Epithelial cell of prostate (primary cell): Measurements from ENCODE around the gene CSNK1A1.
"Not testable (repeated sequence)": the region's sequence is repeated elsewhere in the genome, so short reads cannot be mapped to it uniquely, and the experiment has no call there.

Source experiments
- DNase-seq: peaks from one replicate; pipeline ENCODE4 v3.0.0-alpha.2; 2011; ENCODE audit warnings: low read depth, low spot score
- H3K27ac ChIP-seq: fragments of 450-650 bp; 2 replicates; pipeline ENCODE4 v1.5.1; 2017; ENCODE audit warnings: mild to moderate bottlenecking

Gene CSNK1A1

DNA sequence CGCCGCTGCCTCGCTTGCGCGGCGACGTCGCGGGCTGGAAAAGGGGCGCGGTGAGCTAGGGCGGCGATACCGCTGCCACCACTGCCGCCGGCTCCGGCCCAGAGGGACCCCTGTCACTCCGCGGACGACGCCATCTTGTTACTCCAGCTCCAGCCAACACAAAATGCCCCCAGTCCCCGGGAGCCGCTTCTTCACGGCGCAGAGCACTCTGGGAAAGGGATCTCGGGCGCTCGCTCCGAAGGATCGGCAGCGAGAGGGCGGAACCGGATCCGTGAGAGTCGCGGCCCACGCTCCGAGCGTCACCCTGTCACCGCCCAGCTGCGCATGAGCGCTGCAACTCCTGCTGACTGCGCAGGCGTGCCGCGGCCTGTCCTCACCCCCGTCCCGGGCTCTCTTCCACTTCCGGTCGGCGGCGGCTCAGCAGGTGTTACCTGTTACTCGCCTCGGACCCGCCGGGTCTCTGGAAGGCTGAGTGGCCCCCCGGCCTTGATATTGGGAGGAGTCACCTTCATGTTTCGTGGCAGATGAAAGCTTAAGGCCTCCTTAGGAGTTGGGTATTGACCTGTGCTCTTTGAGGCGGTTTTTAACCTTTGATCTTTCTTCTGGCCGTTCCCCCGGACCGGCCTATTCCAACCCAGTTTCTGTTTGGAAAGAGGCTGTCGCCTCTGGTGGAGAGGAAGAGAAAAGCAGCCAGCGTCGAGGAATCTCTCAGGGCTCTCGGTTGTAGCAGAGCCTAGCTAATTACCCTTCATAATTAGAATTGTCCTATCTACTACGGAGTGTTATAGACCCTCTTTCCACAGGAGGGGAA is at the start of gene CSNK1A1:
CSNK1A1 (minus strand) TSS at position 213 of the 811 bp plus-strand sequence. CDS start 475 bp downstream, outside the sequence.
- DNase-seq = peak; percentile 91
- peak within 1 kb of the TSS; percentile 94 for H3K27ac ChIP-seq

- no peak overlapping the region for H3K27ac ChIP-seq
- DNase-seq = no peak
These were observed 49.7 kb upstream of the CSNK1A1 start for GRCh38 chr5:149600932-149601331.

DNA sequence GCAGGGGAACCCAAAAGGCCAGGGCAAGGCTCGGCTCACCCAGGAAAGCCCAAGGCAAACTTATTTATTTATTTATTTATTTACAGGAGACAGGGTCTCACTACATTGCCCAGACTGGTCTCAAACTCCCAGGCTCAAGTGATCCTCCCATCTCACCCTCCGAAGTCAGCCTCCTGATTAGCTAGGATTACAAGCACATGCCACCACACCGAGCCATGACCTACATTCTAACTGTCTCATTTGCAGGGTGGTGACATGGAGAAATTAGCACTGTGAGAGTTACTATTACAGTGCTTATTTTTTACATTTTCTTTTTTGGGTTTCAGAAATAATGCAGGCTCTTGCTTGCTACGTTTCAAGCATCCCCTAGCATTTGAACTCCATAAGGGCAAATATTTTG is 48.1 kb upstream of the CSNK1A1 start:
- H3K27ac ChIP-seq = no peak overlapping the region
- no peak for DNase-seq

DNA sequence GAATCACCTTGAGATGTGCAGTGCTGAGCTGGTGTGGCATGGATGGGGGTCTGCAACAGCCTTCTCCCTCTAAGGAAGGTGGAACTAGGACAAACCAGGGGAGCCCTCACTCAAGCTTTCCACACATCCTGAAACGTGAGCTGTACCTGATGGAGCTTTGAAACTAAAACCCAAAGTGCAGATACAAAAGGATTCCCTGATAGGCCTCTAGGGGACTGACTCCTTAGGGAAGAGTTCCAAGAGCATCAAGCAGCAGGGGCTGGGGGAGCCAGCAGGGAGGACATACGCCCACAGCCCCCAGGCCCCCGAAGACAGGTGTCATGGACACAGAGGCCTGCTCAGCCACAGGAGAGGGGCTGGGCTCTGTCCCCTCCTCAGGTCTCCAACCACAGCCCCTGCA is 47.7 kb upstream of the CSNK1A1 start:
- DNase-seq = no peak

DNA sequence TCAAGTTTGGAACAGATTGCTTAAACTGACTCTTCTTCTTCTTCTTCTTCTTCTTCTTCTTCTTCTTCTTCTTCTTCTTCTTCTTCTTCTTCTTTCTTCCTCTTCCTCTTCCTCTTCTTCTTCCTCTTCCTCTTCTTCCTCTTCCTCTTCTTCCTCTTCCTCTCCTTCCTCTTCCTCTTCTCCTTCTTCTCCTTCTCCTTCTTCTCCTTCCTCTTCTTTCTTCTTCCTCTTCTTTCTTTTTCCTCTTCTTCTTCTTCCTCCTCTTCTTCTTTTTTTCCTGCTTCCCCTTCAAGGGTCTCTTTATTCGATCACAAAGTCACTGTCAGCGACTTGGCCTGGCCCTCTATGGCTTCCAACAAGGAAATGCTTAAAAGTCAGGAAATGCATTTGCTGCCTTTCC is 47.0 kb upstream of the CSNK1A1 start:
- not testable (repeated sequence) for H3K27ac ChIP-seq, DNase-seq

More for the DNA sequence above, 47.7 kb upstream of the CSNK1A1 start:
- H3K27ac ChIP-seq = no peak overlapping the region

DNA sequence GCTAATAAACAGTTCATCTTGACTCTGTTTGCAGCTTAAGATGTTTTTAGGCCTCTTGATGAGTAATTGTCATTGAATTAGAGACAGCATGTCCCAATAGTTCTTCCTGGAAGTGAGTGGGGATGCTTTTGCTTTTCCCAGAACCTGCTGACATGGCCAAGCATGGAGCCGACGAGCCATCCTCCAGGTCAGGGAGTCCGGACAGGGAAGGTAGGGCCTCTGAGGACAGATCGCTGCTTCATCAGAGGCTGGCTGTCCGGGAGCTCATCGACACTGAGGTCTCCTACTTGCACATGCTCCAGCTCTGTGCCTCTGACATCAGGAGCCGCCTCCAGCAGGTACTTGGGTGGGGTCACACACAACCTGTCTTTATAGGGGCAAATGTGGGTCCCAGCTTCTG is 46.4 kb upstream of the CSNK1A1 start:
- no peak for DNase-seq
- H3K27ac ChIP-seq = peak overlapping the region; percentile 43

- no peak for DNase-seq
These were observed 45.5 kb upstream of the CSNK1A1 start for GRCh38 chr5:149596712-149597111.

DNA sequence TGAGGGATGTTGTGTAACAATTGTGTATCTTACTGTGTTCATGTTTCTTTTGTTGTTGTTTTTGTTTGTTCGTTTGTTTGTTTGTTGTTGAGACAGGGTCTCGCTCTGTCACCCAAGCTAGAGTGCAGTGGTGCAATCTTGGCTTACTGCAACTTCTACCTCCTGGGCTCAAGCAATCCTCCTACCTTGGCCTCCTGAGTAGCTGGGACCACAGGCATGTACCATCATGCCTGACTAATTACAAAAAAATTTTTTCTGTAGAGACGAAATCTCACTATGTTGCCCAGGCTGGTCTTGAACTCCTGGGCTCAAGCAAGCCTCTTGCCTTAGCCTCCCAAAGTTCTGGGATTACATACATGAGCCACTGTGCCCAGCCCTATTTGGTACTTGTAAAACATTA is 43.9 kb upstream of the CSNK1A1 start:
- DNase-seq = not testable (repeated sequence)

More at GRCh38 chr5:149596712-149597111, 45.5 kb upstream of the CSNK1A1 start:
- H3K27ac ChIP-seq = peak overlapping the region; percentile 43

DNA sequence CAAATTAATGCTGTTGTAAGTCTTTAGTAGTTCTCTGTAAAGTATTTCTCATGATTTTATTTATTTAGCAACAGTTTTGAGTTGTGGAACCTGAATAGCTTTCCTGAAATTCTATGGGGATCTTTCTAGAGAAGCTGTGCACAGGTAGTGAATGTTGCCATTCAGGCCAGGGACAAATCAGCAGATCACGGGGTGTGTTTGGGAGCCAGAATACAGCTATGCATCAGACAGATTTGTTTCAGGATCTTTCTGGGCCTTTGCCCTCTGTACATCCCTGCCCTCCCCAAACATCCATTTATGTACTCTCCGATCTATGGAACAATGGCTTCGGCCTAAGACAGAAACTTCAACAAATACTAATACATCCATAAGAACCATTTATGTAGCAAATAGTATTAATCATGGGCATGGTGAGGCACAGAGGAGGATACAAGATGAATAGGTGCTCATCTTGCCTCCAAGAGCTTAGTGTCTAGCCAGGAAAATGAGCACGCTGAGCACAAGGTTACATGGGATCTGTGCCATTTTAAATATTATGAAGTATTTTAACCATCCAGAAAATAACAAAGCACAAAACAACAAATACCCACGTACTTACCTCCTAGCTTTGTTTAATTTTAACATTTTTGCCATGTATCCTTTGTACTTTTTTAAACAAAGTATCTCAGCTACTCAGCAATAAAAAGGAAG is 43.1 kb upstream of the CSNK1A1 start:
- no peak overlapping the region for H3K27ac ChIP-seq
- DNase-seq = no peak

More for the DNA sequence above, 43.9 kb upstream of the CSNK1A1 start:
- not testable (repeated sequence) for H3K27ac ChIP-seq

- no peak overlapping the region for H3K27ac ChIP-seq
- DNase-seq = no peak
These were observed 42.1 kb upstream of the CSNK1A1 start for GRCh38 chr5:149593370-149593769.

GRCh38 chr5:149588936-149589335 is 37.7 kb upstream of the CSNK1A1 start:
- no peak for DNase-seq
- H3K27ac ChIP-seq = no peak overlapping the region

GRCh38 chr5:149586708-149587318 is 35.6 kb upstream of the CSNK1A1 start:
- no peak for DNase-seq
- peak overlapping the region; percentile 83 for H3K27ac ChIP-seq

- no peak for DNase-seq
- peak overlapping the region; percentile 83 for H3K27ac ChIP-seq
These were observed 34.7 kb upstream of the CSNK1A1 start for GRCh38 chr5:149585910-149586309.

DNA sequence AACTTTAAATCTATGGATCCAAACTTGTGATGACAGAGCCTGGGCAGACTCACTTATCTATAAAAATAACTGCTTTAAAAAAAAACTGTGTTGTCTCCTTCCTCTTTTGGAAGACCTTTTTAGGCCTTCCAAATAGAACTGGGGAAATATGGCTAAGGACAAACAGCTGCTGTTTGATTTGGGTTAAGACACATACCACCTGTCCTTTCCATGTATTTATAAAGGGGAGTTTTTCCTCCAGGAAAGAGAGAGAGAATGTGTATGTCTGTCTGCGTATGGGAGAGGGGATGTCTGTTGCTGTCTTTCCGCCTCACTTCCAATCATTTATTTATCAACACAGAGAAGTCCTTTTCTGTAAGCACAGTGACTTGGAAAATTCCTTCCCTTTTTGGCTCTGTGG is 32.9 kb upstream of the CSNK1A1 start:
- DNase-seq = no peak
- peak overlapping the region; percentile 83 for H3K27ac ChIP-seq

DNA sequence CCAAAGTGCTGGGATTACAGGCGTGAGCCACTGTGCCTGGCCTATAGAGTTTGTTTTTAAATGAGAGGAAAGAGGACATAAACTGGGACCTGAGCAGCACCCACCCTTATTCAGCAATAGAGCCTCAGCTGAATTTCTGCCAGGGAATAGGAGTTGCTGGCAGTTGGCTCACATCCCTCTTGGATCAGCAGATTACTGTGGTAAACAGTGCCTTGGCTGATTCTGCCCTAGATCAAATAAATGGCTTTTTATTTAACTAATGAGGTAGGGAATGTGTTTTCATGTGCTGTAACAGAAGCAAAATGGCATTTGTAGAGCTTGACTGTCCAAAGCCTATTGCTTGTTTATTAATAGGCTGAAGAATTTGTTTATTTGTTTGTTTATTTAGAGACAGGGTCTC is 32.2 kb upstream of the CSNK1A1 start:
- DNase-seq = no peak
- H3K27ac ChIP-seq = peak overlapping the region; percentile 83

DNA sequence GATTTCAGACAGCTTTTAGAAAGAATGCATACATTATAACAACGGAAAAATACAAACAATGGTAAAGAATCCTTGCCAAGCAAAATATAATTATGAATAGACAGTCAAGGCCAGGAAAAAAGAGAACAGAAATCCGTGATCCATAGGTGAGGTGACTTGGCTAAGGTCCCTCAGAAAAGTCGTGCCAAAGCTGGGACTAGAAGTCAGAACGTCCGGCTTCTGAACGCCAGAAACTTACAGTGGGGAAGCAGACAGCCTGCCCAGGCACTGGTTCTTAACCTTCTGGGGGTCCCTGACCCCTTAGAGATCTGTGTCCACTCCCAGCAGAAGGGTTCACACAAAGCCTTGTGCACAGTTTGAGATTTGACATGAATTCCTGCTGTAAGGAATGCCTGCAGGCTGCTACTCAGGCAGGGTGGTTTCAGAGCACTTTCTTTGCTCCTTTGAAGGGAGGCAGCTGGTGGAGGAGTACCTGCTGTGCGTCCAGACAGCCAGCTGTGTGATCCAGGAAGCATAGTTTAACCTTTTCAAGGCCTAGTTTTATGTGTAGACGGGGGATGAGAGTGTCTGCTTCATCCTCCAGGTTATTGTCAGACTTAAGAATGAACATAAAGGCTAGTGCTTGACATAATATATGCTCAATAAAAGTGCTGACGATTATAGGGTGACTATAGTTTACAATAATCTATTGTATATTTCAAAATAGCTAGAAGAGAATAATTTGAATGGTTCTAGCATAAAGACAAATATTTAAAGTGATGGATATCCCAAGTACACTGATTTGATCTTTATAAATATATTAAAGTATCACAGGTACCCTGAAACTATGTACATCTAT is 30.9 kb upstream of the CSNK1A1 start:
- DNase-seq = no peak

GRCh38 chr5:149581192-149581861 is 30.1 kb upstream of the CSNK1A1 start, which contains the start of gene ARHGEF37:
ARHGEF37 (plus strand) TSS chr5:149581498; CDS start chr5:149597770, 16,272 bp downstream.
- DNase-seq = no peak

More for the DNA sequence above, 30.9 kb upstream of the CSNK1A1 start:
- peak overlapping the region; percentile 83 for H3K27ac ChIP-seq

DNA sequence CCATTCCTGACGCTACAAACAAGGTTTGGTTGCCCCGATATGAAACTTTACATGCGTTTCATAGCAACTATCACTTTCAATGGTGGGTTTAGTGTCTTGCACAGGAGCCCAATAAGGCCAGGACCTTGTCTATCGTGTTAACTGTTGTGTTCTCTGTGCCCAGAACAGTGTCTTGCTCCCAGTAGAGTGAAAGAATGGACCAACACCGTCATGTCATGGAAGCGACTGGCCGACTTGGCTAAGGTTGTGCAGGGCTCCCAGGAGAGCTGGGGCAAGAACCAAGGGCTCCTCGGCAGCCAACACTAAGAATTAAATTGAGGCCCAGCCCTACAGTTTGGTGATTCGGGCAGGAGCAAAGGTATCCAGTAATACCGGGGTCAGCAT is 29.6 kb upstream of the CSNK1A1 start:
- DNase-seq = no peak
- H3K27ac ChIP-seq = peak overlapping the region; percentile 83

More at GRCh38 chr5:149581192-149581861, 30.1 kb upstream of the CSNK1A1 start, which contains the start of gene ARHGEF37:
- H3K27ac ChIP-seq = peak within 1 kb of the TSS; percentile 83

DNA sequence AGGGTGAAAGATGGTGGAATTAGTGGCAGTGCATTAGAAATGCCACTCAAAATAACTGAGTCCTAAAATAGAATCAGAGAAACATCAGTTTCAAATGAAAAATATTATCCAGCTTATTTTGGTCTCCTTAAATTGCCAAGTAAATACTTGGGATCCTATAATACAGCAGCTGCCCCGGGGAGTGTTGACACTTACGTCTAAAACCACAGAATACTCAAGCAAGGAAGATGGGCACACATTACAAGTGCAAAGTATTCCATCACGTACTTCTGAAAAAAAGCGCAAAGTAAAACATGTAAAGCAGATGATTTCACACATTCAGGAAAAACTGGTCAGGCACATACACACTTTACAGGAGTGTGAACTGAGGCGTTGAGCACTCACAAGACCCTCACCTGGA is 27.7 kb upstream of the CSNK1A1 start:
- H3K27ac ChIP-seq = no peak overlapping the region
- DNase-seq = no peak
